GM21723 (cell line): ENCODE measurements around the gene FAM184A.
"Not testable (repeated sequence)": the region's sequence is repeated elsewhere in the genome, so short reads cannot be mapped to it uniquely, and the experiment has no call there.

Source experiments
- ATAC-seq: cut with Tn5 transposase; IDR thresholded peaks from one replicate; pipeline ENCODE4 v1.9.1; 2021; ENCODE audit warnings: mild to moderate bottlenecking, moderate library complexity; ENCODE audit not compliant: unreplicated experiment

The FAM184A gene, protein sequence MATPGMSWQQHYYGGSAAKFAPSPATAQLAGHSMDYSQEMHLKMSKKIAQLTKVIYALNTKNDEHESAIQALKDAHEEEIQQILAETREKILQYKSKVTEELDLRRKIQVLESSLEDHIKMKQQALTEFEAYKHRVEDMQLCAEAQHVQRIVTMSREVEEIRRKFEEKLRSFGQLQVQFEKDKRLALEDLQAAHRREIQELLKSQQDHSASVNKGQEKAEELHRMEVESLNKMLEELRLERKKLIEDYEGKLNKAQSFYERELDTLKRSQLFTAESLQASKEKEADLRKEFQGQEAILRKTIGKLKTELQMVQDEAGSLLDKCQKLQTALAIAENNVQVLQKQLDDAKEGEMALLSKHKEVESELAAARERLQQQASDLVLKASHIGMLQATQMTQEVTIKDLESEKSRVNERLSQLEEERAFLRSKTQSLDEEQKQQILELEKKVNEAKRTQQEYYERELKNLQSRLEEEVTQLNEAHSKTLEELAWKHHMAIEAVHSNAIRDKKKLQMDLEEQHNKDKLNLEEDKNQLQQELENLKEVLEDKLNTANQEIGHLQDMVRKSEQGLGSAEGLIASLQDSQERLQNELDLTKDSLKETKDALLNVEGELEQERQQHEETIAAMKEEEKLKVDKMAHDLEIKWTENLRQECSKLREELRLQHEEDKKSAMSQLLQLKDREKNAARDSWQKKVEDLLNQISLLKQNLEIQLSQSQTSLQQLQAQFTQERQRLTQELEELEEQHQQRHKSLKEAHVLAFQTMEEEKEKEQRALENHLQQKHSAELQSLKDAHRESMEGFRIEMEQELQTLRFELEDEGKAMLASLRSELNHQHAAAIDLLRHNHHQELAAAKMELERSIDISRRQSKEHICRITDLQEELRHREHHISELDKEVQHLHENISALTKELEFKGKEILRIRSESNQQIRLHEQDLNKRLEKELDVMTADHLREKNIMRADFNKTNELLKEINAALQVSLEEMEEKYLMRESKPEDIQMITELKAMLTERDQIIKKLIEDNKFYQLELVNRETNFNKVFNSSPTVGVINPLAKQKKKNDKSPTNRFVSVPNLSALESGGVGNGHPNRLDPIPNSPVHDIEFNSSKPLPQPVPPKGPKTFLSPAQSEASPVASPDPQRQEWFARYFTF

DNA sequence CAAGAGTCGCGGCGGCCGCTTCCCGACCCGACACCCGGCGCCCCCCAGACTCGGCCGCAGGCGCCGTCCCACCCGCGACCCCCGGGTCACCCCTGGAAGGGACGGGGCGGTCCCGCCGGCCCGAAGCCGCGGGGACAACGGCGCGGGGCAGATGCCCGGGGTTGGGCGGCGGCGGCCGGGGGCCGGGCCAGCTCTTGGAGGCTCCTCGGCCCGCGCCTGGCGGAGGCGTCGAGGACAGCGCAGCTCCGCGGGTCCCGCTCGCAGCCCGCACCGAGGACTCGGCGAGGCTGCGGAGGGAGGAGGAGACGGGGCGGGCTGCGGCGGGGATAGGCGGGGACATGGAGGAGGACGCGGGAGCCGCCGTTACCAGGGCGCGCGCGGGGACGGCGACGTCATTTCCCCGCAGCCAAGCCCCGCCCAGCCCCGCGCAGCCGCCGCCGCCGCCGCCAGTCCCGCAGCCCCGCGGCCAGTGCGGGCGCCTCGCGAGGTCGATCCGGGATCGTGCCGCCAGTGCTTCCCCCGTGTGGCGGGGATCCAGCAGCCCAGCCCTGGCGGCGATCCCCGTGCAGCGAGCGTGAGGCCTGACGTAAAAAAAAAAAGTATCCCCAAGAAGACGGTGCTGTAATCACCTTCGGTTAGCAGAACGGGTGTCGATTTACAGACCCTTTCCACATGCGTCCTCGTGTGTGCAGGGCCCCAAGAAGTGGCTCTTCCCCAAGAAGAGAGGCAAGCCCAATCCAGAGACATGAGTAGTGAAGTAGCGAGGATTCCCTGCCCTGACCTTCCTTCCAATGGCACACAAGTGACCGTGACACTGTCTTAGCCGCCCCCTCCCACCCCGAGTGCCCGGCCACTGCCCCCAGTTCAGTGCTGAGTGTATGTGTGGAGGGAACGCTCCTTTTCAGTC lies at the start of gene FAM184A:
TSS of gene FAM184A (minus strand) at position 289 of the 907 bp plus-strand sequence. CDS start 365 bp downstream, outside the sequence.
- ATAC-seq = peak; percentile 69

DNA sequence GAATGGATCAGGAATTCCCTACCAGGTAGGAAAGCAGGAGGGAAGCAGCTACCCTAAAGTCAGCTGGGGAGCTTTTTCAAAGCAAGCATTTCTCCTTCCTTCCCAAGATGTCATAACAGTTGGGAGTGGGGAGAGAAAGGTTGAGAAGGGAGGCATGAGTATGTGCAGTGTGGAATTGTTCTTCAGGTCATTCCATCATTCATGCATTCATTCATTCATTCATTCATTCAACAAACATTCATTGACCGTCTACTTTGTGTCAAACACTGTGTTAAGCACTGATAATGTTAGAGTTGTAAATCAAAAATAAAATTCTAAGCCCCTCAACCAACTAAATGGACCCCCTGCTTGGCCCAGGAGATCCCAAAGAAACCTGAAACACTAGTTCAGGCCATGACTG lies 49.2 kb upstream of the FAM184A start:
- no peak for ATAC-seq

DNA sequence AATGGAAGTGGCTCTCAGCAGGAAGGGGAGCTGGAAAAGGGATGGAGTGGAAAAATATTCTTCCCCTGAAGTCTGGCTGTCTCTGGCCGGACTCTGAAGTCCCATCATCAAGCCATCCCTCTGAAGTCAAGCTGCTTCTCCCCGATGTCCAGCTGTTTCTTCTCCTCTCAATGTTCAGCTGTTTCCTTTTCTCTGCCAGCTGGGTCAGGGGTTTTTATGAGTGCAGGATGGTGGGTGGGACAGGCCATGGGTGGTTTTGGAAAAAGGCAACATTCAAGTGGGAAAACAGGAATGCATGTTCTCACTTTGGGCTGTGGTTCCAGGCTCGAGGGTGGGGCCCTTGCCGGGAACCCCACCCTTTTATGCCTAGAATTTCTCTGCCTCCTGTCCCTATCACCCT lies 48.4 kb upstream of the FAM184A start:
- no peak for ATAC-seq

DNA sequence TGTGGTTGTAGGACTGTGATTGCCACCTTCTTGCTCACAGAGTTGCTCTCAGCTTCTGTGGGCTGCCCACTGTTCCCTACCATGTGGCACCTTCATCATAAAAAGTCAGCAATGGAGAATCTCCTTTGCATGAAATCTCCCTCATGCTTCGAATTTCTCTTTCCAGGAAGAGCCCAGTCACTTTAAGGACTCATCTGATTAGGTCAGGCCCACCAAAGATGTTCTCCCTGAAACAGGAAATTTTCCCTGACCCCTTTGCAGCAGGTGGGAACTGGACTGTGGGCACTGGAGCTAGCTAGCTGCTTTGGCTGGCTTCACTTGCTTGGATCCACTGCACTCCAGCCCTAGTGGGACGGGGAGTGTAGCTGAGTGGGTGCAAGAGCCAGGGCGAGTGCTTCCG lies 47.7 kb upstream of the FAM184A start:
- no peak for ATAC-seq

DNA sequence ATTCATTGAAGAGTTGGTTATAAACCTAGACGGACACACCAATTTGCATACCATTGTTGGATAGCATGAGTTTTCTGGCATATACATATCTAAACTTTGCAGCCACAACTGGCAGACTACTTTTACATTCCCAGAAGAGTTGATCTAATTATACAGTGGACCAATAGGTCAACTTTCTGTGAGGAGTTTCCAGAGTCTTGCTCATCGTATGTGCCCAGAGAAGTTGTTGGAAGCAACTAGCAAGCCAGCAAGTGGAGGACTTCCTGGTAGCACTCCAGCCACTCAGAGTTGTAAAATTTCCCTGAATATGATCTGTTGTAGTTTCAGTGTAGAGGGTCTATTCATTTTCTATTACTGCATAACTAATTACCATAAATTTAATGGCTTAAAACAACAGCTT lies 47.1 kb upstream of the FAM184A start:
- ATAC-seq = no peak

DNA sequence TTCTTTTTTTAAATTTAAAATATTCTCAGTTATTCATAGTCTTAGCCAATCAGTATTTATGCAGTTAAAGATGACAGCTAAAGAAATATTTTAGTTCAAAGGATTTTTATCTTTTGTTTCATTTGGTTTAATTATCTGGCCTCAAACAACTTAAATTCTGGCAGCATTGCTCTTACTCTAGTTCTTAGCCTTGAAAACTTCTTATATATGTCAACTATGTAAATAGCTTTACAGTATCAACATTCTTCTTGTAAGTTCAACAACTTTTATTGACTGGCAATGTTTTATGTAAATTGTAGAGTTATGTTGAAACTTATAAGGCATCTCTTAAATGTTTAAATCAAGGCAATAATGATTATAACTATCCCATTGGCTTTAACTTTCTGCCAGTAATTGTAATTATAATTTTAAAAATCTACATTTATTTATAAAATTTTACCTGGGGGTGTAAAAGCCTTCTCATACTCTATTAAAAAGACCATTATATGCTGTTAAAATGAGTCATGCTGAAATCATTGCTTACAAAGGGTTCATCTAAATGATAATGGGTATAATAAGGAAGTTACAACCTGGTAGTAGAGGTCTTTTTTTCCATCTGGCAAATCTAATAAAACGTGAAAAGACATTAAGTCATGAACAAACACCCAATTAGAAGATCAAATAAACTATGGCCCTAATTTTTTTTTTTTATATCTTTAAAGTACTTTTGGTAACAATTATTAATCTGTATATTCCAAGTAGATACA lies 45.8 kb upstream of the FAM184A start:
- ATAC-seq = no peak

DNA sequence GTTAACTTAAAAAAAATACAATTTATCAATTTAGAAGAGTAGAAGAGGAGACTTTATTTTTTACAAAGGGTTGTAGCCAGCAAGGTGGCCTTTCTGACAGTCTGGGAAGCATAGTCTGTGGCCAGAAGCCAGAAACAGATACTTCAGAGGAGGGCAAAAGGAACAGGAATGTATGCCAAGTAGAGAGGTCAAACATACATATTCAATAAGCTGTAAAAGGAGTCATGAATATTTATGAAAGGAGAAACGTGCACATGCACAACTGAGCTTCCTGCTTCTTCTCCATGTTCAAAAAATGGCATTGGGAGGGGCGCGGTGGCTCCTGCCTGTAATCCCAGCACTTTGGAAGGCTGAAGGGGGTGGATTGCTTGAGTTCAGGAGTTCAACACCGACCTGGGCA lies 43.9 kb upstream of the FAM184A start:
- ATAC-seq = no peak

DNA sequence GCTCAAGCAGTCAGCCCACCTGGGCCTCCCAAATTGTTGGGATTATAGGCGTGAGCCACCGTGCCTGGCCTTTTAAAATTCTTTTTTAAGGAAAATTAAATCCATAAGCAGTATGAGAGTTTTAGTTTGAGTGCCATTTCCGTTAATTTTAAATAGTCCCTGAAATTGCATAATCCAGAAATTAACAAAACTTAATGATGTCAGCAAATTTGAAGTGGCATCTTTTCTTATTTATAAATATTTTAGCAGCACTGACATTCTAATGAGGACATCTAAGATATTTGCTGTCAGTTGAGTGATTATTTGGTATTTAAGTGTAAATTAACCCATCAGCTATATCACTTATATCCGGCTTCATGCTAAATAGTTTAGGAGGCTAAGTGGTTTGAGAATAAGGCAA lies 42.9 kb upstream of the FAM184A start:
- no peak for ATAC-seq

DNA sequence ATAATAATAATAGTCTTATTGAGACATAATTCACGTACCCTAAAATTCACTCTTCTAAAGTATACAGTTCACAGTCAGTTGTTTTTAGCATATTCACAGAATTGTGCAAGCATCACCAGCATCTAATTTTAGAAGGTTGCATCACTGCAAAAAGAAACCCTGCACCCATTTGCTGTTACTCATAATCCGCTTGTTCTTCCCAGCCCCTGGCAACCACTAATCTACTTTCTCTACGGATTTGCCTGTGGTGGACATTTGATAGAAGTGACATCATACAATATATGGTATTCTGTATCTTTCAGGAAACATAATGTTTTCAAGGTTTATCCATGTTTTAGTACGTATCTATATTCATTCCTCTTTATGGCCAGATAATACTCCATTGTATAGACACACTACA lies 41.5 kb upstream of the FAM184A start:
- no peak for ATAC-seq

DNA sequence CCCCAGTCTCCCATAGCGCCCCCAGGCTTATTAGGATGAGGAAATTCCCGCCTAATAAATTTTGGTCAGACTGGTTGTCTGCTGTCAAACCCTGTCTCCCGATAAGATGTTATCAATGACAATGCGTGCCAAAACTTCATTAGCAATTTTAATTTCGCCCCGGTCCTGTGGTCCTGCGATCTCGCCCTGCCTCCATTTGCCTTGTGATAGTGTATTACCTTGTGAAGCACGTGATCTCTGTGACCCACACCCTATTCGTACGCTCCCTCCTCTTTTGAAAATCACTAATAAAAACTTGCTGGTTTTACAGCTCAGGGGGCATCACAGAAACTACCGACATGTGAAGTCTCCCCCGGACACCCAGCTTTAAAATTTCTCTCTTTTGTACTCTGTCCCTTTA lies 40.6 kb upstream of the FAM184A start:
- ATAC-seq = not testable (repeated sequence)

DNA sequence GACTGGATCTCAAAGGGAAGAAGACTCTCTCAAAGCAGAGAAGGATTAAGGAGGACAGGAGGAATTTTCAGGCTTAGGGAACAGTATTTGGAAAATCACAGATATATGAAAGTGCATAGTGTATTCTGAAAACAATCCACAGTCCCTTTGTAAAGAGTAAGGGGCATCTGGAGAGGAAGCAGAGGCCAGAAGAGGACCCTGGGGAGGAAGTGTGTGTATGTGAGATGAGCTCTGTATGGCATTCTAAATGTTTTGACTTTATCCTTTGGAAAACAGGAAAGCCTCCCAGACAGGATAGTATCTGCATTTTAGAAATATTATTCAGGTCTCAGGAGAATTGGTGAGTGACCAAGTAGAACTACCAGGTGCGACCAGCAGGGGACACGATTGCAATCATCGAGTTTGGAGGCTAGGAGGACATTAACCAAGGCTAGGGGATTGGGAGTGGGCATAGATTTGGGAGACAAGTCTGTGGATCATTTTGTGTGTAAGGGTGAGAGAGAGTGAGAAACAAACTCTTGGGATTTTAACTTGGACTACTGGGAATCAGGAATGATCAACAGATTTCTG lies 38.3 kb upstream of the FAM184A start:
- ATAC-seq = no peak

DNA sequence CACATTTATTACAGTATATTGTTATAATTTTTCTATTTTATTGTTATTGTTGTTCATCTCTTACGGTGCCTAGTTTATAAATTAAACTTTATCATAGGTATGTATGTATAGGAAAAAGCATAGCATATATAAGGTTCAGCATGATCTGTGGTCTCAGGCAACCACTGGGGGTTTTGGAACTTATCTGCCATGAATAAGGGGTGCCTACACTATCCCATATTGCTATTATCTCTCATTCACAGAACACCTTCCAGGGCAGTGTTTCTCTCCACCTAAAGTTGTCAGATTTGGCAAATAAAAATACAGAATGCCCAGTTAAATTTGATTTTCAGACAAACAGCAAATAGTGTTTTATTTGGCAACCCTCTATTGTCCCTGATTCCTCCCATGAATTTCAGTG lies 35.5 kb upstream of the FAM184A start:
- no peak for ATAC-seq

DNA sequence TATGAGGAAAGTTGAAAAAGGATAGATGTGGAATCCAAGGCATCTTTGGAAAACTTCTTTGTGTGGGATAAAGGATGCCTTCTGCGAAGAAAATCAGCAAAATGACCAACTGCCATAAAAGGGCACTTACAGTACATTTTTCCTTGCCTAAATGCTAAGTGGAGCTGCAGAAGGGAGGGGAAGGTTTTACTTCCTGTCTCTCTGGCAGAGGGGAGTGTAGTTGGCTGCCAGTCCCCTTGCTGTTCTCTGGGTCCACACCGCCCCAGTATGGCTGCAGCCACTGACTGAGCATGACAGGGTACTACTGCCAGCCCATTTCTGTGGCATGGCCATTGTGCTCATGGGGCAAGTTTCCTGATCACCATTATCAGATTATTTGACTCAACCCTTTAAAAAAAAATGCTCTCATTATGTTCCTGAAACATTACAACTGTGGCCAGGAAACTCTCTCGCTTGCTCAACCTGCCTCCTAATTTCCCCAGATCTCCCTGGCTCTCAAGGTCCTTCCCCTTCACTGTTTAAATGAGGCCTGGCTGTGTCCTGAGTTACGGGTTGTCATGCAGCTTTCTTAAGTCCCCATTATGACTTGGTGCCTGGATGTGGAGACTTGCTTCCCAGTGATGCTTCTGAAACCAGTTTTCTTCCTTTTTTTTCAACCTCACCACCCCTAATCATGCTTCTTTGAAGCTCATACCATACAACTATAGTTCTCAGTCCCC lies 34.5 kb upstream of the FAM184A start:
- no peak for ATAC-seq

DNA sequence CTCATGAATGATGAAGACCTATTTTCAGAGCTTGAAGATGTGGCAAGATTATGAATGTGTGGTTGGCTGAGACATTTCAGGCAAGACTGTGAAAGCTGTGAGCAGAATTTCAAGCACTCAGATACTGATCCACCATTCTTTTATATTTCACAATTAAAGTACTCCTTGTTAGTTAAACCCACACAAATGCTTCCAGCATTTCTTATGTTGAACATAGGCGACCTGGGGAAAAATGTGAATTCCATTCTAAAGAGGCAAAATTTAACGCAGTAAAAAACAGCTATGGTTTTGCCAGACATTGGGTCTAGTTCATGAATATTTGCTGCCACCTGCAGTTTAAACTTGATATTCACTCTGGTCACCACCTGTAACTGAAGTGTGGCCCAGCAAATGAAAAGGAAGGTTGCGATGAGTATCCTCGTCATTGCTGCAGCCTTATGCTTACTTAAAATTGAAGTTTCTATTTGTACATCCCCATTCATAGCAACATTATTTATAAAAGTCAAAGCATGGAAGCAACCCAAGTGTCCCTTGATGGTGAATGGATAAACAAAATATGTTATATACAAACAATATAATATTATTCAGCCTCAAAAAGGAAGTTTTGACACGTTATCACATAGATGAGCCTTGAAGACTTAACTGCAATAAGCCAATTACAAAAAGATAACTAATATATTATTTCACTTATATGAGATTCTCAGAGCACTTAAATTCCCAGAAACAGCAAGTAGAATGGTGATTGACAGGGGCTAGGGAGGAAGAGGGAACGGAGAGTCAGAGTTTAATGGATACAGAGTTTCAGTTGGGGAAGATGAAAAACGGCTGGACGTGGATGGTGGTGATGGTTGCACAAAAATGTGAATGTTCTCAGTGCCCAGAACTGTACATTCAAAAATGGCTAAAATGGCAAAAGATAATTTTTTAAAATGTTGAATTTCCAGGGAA lies 32.4 kb upstream of the FAM184A start:
- peak; percentile 85 for ATAC-seq

DNA sequence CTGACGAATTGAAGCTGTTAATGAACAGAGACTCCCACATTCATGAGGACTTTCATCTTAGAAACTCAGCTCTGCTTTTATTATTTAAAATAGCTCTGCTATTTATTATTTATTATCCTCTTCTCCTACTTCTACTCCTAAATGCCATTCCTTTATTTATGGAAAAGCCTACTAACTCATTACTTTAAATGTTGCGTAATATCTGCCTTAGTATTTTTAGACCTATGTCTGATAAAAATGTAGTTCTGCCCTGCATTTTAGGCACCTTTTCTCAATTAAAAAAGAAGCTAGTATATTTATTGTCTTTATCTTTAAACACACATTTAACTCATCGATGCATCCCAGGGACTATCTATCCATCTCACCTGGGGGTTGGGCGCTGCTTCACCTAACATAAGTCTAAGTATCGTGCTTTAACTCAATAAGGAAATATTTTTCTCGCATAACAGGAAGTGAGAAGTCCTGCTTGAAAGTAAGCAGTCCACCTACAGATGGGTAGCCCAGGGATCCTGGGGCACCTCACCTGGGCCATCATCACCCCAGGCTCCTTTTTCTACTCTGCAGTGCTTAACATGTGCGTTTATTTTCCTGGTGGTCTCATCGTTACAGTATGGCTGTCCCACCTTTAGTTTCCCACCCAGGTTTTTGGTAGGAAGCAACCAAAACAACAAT lies 31.3 kb upstream of the FAM184A start:
- ATAC-seq = no peak

DNA sequence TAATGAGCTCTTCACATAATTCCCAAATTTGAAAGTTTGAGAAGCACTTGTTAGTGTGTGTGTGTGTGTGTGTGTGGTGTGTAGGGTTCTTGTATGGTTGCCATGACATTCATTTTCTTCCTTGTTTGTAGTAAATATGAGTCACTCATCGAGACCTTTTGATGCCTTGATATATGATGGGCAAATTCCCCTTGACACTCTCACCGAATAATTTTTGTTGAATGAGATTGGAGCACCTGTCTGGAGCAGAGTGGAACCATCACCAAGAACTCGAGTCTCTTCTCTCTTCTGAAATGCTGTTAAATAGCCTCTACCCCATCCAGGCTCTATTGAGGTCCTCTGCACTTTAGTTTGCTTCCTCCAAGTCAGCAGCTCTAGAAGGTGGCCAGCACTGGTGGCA lies 29.6 kb upstream of the FAM184A start:
- ATAC-seq = no peak

DNA sequence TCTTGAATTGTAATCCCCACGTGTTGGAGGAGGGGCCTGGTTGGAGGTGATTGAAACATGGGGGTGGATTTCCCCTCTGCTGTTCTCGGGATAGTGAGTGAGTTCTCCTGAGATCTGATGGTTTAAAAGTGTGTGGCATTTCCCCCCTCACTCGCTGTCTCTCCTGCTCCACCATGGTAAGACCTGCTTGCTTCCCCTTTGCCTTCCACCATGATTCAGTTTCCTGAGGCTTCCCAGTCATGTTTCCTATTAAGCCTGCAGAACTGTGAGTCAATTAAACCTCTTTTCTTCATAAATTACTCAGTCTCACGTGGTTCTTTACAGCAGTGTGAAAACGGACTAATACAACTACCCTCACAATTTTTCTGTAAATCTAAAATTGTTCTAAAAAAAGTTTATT lies 26.8 kb upstream of the FAM184A start:
- no peak for ATAC-seq
